D721Med (cell line): Measurements from ENCODE around the gene RPS2.

Experiments used
- DNase-seq: peaks from one replicate; pipeline ENCODE4 v3.0.0; 2011; ENCODE audit warnings: low spot score; ENCODE audit not compliant: insufficient read length
- FAIRE-seq: peaks from 2 replicates; lab custom pipeline; 2011; peaks lifted over from hg19 to GRCh38; lab: Jason Lieb, UNC
- CTCF ChIP-seq: IDR thresholded peaks from 2 replicates; pipeline ENCODE4 v1.5.1; 2012; ENCODE audit warnings: mild to moderate bottlenecking, control low read depth; ENCODE audit not compliant: insufficient read depth; ENCODE audit errors: missing control alignments

RPS2 gene

GRCh38 chr16:1932050-1933028, 32.3 kb downstream of the RPS2 start:
- FAIRE-seq = no peak
- no peak for DNase-seq
- no peak for TF ChIP-seq CTCF

GRCh38 chr16:1930338-1930720, 34.3 kb downstream of the RPS2 start:
- DNase-seq (no peak), FAIRE-seq (no peak)
- TF ChIP-seq CTCF = no peak

GRCh38 chr16:1929578-1930337, 34.9 kb downstream of the RPS2 start:
- peak; percentile 81 for TF ChIP-seq CTCF
- FAIRE-seq (no peak), DNase-seq (peak; percentile 83)

GRCh38 chr16:1929105-1929504, 35.5 kb downstream of the RPS2 start:
- no peak for TF ChIP-seq CTCF
- no peak for DNase-seq
- no peak for FAIRE-seq

- DNase-seq (no peak), FAIRE-seq (no peak)
- no peak for TF ChIP-seq CTCF
Observed at GRCh38 chr16:1926271-1926670, 38.4 kb downstream of the RPS2 start.

GRCh38 chr16:1924095-1924494, 40.5 kb downstream of the RPS2 start:
- TF ChIP-seq CTCF = no peak
- DNase-seq (no peak), FAIRE-seq (no peak)
